ENCODE data around the gene CAMK1D.
"Not testable (repeated sequence)": the region's sequence is repeated elsewhere in the genome, so short reads cannot be mapped to it uniquely, and the experiment has no call there.

CAMK1D gene

GRCh38 chr10:12730809-12731519 is 381.6 kb downstream of the CAMK1D start:
- DNase-seq = no peak

GRCh38 chr10:12733271-12733670 is 383.9 kb downstream of the CAMK1D start:
- DNase-seq = no peak

- DNase-seq = no peak
These were observed 386.6 kb downstream of the CAMK1D start for GRCh38 chr10:12735843-12736462.

GRCh38 chr10:12740813-12741212 is 391.5 kb downstream of the CAMK1D start:
- DNase-seq = no peak

- no peak for DNase-seq
These were observed 392.0 kb downstream of the CAMK1D start for GRCh38 chr10:12741360-12741804.

- no peak for DNase-seq
These were observed 393.4 kb downstream of the CAMK1D start for GRCh38 chr10:12742771-12743170.

- DNase-seq = not testable (repeated sequence)
These were observed 394.1 kb downstream of the CAMK1D start for GRCh38 chr10:12743466-12743865.

- no peak for DNase-seq
These were observed 394.6 kb downstream of the CAMK1D start for GRCh38 chr10:12743941-12744340.

- DNase-seq = no peak
These were observed 398.8 kb downstream of the CAMK1D start for GRCh38 chr10:12748186-12748585.

GRCh38 chr10:12749760-12750478 is 400.6 kb downstream of the CAMK1D start:
- no peak for DNase-seq

- no peak for DNase-seq
These were observed 401.3 kb downstream of the CAMK1D start for GRCh38 chr10:12750526-12751201.

- DNase-seq = no peak
These were observed 405.7 kb downstream of the CAMK1D start for GRCh38 chr10:12755075-12755474.

GRCh38 chr10:12757351-12757750 is 408.0 kb downstream of the CAMK1D start:
- DNase-seq = no peak

GRCh38 chr10:12758271-12758670 is 408.9 kb downstream of the CAMK1D start:
- no peak for DNase-seq

- no peak for DNase-seq
These were observed 416.9 kb downstream of the CAMK1D start for GRCh38 chr10:12766223-12766622.

GRCh38 chr10:12768156-12769100 is 419.1 kb downstream of the CAMK1D start:
- no peak for DNase-seq

GRCh38 chr10:12769323-12770044 is 420.1 kb downstream of the CAMK1D start:
- no peak for DNase-seq

- DNase-seq = no peak
These were observed 422.8 kb downstream of the CAMK1D start for GRCh38 chr10:12771981-12772760.

GRCh38 chr10:12772797-12773587 is 423.6 kb downstream of the CAMK1D start:
- DNase-seq = no peak

Data from stimulated activated CD4-positive, alpha-beta T cell treated with anti-CD3 and anti-CD28 coated beads, Interleukin-12 subunit alpha, Interleukin-12 subunit beta, amount 100 ng/mL, for 4 hours (primary cell).